ENCODE data around the gene CPEB2. TPM values are rescaled to one million over a fixed set of nuclear protein-coding genes. Genes with fewer than 3 reads are reported as not detected.

CPEB2 gene
- total and polyA plus RNA-seq, 9 of the 15 experiments (the other 6 are each of a cell fraction or from before 2014, with no cell fraction given), result 0.39 to 3.0 (median 1.4) TPM

- TF ChIP-seq NRF1 (conservative IDR thresholded peaks at IDR 0.05 in 1 of 2, IDR thresholded peaks at IDR 0.05 in 1 of 2), result peak; percentile 86 to 88
- no peak for TF ChIP-seq ZNF384 (IDR thresholded peaks at IDR 0.05; ENCODE audit: low read depth, low read length)
- no peak for TF ChIP-seq USF2 (CRISPR knock-in tag; IDR thresholded peaks at IDR 0.05)
- peak; percentile 30; the same call in 1 of the 2 replicates for TF ChIP-seq ZBTB1 (CRISPR knock-in tag; IDR thresholded peaks at IDR 0.05; ENCODE audit: borderline replicate concordance, low read depth)
- no peak for TF ChIP-seq SRF (CRISPR knock-in tag; IDR thresholded peaks at IDR 0.05)
- 0 out of 4 replicates have a peak, but pooled peaks of 1 of the 2 experiments have one; percentile 17 for TF ChIP-seq ETV6 (IDR thresholded peaks at IDR 0.05; ENCODE audit: borderline replicate concordance in 1 of 2, low read depth in 2 of 2, low read length in 1 of 2)
- TF ChIP-seq ETV6 (CRISPR knock-in tag; IDR thresholded peaks at IDR 0.05; ENCODE audit: borderline replicate concordance), result no peak
- TF ChIP-seq ARID3B (CRISPR knock-in tag; IDR thresholded peaks at IDR 0.05; ENCODE audit: borderline replicate concordance), result no peak
- TF ChIP-seq FUS (optimal IDR thresholded peaks at IDR 0.05; ENCODE audit: low read depth, low read length), result no peak
- peak; percentile 76 for TF ChIP-seq ZFX (CRISPR knock-in tag; IDR thresholded peaks at IDR 0.05)
- TF ChIP-seq, protein P1, sequence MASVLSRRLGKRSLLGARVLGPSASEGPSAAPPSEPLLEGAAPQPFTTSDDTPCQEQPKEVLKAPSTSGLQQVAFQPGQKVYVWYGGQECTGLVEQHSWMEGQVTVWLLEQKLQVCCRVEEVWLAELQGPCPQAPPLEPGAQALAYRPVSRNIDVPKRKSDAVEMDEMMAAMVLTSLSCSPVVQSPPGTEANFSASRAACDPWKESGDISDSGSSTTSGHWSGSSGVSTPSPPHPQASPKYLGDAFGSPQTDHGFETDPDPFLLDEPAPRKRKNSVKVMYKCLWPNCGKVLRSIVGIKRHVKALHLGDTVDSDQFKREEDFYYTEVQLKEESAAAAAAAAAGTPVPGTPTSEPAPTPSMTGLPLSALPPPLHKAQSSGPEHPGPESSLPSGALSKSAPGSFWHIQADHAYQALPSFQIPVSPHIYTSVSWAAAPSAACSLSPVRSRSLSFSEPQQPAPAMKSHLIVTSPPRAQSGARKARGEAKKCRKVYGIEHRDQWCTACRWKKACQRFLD (CRISPR knock-in tag; IDR thresholded peaks at IDR 0.05), result peak; percentile 80; the same call in 1 of the 2 replicates
- TF ChIP-seq CSDE1 (IDR thresholded peaks at IDR 0.05), result no peak
- no peak; the same call in 1 of the 2 replicates for TF ChIP-seq GATAD2B (IDR thresholded peaks at IDR 0.05; ENCODE audit: borderline replicate concordance)
- TF ChIP-seq SLC30A9 (CRISPR knock-in tag; IDR thresholded peaks at IDR 0.05), result no peak
- TF ChIP-seq RFX5 (IDR thresholded peaks at IDR 0.05; ENCODE audit: low read depth, low read length), result no peak
- TF ChIP-seq USF1 (CRISPR knock-in tag; IDR thresholded peaks at IDR 0.05), result no peak
- TF ChIP-seq CXXC5 (CRISPR knock-in tag; IDR thresholded peaks at IDR 0.05), result peak; percentile 96
- TF ChIP-seq SNIP1 (IDR thresholded peaks at IDR 0.05; ENCODE audit: low read depth), result no peak
- TF ChIP-seq NR1H2 (CRISPR knock-in tag; IDR thresholded peaks at IDR 0.05), result no peak
- no peak for TF ChIP-seq RBM39 (optimal IDR thresholded peaks at IDR 0.05; ENCODE audit: low read depth, low read length)
- no peak for TF ChIP-seq ETS2 (tag; IDR thresholded peaks at IDR 0.05; ENCODE audit: borderline replicate concordance, poor library complexity, severe bottlenecking)
- no peak; the same call in 1 of the 2 replicates for TF ChIP-seq LCOR (CRISPR knock-in tag; IDR thresholded peaks at IDR 0.05)
- TF ChIP-seq SRSF7 (optimal IDR thresholded peaks at IDR 0.05; ENCODE audit: low read depth, low read length), result no peak
- no peak for TF ChIP-seq ZNF140 (CRISPR knock-in tag; IDR thresholded peaks at IDR 0.05)
These were observed at the start of gene CPEB2 (continued) for GRCh38 chr4:15001869-15002658.
